ENCODE data around the gene PCED1B.
A peak's percentile ranks its signal among the peaks of the same experiment; 100 is the strongest.
"Not testable (repeated sequence)": the region's sequence is repeated elsewhere in the genome, so short reads cannot be mapped to it uniquely, and the experiment has no call there.

PCED1B gene, protein sequence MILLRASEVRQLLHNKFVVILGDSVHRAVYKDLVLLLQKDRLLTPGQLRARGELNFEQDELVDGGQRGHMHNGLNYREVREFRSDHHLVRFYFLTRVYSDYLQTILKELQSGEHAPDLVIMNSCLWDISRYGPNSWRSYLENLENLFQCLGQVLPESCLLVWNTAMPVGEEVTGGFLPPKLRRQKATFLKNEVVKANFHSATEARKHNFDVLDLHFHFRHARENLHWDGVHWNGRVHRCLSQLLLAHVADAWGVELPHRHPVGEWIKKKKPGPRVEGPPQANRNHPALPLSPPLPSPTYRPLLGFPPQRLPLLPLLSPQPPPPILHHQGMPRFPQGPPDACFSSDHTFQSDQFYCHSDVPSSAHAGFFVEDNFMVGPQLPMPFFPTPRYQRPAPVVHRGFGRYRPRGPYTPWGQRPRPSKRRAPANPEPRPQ

DNA sequence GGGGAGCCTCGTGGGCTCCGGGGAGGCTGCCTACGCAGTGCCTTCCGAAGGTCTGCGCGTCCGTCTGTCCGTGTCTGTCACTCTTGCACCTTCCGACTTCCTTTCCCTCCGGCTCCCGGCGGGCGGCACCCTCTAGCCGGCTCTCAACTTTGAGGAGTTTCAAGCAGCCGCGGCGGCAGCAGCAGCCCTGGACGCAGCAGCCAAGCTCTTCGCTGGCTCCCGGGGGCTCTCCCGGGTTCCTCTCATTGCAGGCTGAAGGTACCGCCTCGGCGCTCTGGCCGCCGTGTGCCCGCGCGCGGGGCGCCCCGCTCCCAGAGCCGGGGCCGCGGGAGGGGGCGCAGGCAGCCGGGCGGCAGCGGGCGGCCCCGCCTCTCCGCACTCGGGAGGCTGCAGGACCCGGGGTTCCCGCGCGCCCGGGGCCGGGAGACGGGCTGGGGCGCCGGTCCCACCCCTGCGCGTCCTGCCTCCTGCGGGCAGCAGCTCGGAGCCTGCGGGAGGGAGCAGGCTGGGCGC is at the start of gene PCED1B, which contains the start of gene AMIGO2:
TSS of gene PCED1B (plus strand) at position 154 of the 513 bp plus-strand sequence. CDS start 155,443 bp downstream, outside the sequence.
TSS of gene AMIGO2 (minus strand) at position 492 of the 513 bp plus-strand sequence. CDS start 957 bp downstream, outside the sequence.
- peak; percentile 53 for DNase-seq (ENCODE audit: low spot score)

DNA sequence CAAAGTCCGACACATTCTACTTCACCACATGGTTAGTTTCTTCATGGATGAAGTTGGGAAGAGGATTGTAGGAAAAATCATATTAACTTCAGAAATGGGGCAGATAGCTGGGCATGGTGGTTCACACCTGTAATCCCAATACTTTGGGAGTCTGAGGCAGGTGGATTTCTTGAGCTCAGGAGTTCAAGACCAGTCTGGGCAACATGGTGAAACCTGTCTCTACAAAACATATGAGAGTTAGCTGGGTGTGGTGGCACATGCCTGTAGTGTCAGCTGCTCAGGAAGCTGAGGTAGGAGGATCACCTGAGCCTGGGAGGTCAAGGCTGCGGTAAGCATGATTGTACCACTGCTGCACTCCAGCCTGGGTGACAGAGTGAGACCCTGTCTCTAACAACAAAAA is 49.5 kb upstream of the PCED1B start:
- DNase-seq (ENCODE audit: low spot score): no peak

DNA sequence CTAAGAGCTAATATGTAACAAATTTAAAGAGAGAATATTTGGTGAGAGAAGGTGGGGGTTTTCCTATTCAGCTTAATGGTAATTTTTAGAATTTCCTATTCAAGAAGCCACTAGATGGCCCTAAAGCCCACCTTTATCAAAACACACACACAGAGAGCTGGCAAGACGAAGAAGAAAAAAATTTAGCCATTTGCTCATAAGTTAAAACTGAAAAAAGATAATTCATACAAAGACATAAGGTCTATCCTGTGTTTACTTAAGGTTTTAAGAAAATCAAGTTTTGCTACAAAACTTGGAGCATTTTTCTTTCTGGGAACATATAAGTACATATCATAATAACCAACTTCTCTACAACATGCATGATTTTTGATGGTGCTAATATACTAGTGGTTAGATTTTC is 46.8 kb upstream of the PCED1B start:
- DNase-seq (ENCODE audit: low spot score): peak; percentile 7

DNA sequence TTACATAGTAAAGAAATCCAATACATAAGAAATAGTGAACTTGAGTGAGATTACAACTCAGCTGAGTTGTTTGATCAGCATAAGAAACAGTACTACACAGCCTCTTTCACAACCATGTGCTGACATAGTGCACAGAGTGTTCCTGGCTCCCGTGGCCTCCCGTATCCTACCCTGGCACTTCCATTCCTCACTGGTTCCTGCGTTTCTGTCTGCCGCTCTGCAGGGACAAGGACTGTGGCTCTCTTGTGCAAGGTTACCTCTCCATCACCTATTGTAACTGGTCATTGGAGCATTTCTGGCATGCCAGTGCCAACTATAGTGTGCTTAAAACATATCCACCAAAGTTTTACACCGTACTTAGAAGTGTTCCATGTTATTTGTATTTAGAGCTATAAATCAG is 46.3 kb upstream of the PCED1B start:
- DNase-seq (ENCODE audit: low spot score): no peak

DNA sequence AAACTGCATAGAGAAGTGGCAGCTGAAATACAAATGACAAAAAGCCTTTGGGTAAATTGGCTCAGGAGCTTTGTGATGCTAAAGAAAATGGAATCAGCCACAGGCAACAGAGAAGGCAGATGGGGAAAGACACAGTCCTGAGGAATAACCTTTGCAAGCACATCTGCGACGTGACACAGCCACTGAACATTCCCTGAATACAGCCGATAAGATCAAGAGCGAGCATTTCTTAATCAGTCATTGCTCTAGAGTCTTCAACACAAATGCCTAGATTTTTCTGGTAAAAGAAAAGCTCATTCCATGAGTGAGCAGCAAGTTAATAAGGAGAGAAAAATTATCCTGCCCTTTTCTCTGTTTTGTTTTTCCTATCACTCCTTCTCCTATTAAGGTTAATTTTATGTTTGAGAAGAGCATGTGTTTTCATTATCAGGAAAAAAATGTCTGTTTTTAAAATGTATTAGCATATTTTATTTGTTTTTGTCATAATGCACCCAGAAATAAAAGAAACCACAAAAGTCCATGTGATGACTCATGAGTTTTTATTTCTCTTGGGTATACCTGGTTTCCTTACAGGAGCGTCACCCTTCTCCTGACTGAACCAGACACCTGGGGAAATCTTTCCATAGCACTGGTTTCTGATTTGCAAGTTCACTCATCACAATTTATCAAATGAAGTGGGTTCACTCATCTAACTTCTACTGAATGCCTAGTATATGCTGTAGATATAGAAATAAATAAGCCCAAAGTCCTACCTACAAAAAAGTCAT is 45.4 kb upstream of the PCED1B start:
- DNase-seq (ENCODE audit: low spot score): no peak

DNA sequence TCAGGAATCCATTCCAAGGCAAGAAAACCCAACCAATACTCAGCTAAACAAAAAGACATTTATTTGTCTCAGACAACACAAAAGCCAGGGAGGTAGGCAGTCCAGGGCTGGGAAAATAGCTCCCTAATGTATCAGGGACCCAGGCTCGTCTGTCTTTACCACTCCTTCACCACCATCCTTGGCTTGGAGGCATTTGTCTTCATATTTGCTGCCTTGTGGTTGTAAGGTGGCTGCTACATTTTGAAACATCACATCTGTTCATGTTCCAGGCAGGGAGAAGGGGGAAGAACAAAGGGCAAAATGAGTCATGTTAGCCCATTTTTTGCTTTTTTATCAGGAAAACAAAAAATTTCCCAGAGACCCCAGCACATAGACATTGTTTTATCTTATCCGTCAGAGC is 44.8 kb upstream of the PCED1B start:
- DNase-seq (ENCODE audit: low spot score): no peak

DNA sequence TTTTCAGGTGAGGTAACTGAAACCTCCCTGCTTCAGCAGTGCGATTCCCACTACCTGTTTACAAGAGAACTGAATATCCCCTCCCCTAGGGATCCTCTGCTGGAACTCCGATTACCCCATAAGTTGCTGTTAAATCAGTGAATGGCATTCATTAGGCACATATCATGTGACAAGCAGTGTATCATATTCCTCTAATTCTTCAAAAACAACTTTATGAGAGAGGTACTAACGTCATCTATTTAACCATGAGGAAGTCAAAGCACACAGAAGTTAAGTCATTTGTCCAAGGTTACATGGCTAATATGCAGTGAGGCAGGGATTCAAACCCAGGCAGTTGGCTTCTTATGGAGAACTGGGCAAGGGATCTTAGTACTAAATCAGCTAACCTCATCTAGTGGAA is 43.9 kb upstream of the PCED1B start:
- DNase-seq (ENCODE audit: low spot score): no peak

DNA sequence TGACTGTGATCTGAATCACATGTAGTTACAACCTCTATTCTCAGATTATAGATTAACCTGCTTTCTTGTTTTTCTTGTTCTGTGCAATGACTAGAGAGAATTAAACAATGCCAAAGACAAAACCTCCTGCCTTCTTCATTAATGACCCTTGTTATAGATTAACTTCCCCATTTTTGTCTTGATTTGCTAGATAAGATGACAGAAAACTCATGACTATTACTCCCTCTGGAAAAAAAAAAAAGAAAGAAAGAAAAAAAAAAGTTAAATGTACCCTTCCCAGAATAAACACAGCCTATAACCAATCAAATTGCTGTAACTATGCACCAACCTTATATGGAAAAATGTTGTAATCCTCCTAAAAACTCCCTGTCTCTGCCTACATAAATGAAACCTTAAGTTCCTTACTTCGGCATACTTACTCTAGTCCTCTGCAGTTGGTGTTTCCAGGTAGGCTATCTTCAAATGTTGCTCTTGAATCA is 41.1 kb upstream of the PCED1B start:
- DNase-seq (ENCODE audit: low spot score): no peak

DNA sequence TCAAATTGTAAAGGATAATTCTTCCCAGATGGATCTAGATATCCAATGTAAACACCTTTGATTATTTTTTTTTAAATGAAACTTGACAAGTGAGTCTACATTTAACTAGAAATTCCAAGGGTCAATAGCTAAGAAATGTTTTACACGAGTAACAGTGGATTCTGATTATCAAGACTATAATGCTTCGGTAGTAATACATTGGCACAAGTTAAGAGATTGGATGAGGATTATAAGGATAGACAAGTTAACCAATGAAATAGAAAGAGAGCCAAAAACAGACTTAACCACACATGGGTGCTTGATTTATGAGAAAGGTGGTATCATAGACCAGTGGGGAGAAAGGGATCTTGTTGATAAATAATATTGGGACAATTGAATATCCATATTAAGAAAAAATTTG is 40.3 kb upstream of the PCED1B start:
- no peak for DNase-seq (ENCODE audit: low spot score)

DNA sequence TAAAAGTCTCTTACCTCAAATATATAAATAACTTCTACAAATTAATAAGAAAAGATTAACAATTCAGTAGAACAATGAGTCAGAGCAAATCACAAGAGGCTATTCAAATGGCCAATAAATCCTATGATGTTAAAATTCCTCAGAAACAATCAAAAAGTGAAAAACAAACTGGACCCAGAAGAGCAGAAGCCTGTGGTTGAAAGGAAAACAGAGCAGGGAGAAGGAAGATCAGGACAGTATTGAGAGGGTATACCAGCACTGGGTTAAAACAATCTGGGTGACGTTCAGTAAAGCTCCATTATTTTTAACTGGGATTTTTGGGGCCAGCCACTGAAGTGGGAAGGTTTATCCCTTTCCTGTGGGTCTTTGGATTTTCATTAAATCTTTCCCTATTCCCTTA is 39.7 kb upstream of the PCED1B start:
- no peak for DNase-seq (ENCODE audit: low spot score)

DNA sequence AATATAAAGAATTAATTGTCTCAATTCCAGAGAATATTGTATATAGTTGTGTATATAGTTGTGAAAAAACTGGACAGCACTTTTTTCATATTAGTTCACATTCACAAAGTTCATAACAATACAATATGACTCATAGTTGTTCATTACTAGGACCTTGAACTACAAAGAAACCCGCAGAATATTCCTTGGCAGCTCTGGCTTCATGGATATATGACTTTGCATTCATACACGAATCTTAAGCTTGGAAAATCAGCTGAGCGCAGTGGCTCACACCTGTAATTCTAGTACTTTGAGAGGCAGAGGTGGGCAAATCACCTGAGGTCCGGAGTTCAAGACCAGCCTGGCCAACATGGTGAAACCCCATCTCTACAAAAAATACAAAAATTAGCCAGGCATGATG is 38.1 kb upstream of the PCED1B start:
- no peak for DNase-seq (ENCODE audit: low spot score)

DNA sequence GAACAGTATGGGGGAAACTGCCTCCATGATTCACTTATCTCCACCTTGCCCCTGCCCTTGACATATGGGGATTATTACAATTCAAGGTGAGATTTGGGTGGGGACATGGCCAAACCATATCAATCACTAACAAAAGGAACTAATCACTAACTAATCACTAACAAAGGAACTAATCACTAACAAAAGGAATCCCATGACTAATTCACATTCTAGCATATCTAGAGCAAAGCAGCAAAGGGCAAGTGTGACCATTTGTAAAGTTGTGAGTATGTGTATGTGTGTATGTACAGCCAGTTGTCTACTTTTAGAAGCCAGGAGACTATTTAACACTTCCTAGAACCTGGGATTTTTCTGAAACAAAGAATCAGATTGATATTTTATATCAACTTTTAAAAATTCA is 30.9 kb upstream of the PCED1B start:
- no peak for DNase-seq (ENCODE audit: low spot score)

DNA sequence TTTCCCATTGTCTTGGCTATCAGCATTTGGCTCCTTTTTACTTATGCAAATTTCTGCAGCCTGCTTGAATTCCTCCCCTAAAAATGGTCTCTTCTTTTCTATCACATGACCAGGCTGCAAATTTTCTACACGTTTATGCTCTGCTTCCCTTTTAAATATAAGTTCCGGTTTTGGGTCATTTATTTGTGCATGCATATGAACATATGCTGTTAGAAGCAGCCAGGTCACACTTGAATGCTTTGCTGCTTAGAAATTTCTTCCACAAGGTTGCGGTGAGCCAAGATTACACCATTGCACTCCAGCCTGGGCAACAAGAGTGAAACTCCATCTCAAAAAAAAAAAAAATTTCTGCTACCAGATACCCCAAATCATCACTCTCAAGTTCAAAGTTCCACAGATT is 28.1 kb upstream of the PCED1B start:
- not testable (repeated sequence) for DNase-seq (ENCODE audit: low spot score)

DNA sequence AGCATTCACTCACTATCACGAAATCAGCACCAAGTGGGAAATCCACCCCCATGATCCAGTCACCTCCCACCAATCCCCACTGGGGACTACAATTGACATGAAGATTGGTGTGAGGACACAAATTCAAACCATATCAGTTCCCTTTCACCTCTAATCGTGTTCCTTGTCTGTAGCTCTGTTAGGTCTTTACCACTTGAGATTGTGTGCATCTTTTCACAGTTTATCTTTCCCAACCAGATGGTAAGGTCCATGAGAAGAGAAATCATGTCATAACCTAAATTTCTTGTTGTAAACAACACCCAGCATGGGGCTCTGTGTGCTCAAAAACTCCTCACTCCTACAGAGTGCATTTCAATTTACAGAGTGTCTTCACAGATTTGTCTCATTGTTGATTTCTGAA is 27.1 kb upstream of the PCED1B start:
- no peak for DNase-seq (ENCODE audit: low spot score)

DNA sequence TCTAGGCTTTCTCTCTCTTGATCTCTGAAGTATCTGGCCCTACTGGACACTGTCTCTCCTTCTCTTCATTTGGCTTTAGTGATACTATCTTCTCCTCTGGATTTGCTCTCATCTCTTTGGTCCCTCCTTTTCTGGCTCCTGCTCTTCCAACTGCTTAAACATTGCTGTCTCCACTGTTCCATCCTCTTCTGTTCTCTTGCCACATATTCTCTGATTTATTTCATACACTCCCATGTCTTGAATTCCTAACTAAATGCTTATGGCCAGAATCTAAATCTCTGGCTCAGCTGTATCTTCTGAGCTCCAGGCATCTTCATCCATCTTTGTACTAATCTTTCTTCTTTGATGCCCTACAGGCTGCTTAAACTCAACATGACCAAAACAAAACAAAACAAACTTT is 25.5 kb upstream of the PCED1B start:
- no peak for DNase-seq (ENCODE audit: low spot score)

DNA sequence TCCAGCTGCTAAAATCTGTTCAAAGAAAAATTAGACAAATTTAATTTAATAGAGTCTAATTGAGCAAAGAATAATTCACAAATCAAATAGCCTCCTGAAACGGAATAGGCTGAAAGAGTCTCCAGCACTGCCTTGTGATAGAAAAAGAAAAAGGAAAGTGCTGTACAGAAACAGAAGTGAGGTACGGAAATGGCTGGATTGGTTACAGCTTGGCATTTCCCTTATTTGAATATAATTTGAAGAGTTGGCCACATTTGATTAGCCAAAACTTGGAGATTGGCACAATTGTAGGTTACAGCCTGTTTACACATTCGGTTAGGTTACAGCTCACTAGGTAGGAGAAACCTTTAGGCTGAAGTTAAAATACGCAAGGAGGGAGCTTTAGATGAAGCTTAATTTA is 24.8 kb upstream of the PCED1B start:
- no peak for DNase-seq (ENCODE audit: low spot score)

DNA sequence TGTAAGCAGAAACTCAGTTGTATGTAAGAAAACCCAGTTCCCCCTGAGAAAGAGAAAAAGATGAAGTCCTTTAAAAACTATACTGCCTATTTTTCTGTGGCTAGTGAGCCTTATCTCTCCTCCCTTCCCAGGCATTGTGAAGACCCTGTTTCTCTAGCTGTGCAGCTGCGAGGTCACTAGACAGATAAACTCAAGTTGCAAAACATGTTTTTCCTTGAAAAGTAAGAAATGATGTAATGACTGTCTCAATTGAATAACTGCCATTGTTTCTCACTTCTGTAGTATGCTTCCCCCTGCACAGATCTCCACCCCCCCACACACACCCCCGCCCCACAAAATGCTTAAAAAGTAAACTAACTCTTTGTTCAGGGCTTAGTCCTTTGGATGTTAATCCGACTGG is 23.6 kb upstream of the PCED1B start:
- not testable (repeated sequence) for DNase-seq (ENCODE audit: low spot score)

DNA sequence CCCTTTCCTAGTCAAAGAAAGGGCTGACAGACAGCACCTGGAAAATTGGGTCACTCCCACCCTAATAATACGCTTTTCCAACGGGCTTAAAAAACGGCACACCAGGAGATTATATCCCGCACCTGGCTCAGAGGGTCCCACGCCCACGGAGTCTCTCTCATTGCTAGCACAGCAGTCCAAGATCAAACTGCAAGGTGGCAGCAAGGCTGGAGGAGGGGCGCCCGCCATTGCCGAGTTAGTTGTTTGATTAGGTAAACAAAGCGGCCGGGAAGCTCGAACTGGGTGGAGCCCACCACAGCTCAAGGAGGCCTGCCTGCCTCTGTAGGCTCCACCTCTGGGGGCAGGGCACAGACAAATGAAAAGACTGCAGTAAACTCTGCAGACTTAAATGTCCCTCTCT is 22.5 kb upstream of the PCED1B start:
- not testable (repeated sequence) for DNase-seq (ENCODE audit: low spot score)

DNA sequence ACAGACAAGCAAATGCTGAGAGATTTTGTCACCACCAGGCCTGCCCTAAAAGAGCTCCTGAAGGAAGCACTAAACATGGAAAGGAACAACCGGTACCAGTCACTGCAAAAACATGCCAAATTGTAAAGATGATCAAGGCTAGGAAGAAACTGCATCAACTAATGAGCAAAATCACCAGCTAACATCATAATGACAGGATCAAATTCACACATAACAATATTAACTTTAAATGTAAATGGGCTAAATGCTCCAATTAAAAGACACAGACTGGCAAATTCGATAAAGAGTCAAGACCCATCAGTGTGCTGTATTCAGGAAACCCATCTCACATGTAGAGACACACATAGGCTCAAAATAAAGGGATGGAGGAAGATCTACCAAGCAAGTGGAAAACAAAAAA is 20.8 kb upstream of the PCED1B start:
- DNase-seq (ENCODE audit: low spot score): not testable (repeated sequence)

DNA sequence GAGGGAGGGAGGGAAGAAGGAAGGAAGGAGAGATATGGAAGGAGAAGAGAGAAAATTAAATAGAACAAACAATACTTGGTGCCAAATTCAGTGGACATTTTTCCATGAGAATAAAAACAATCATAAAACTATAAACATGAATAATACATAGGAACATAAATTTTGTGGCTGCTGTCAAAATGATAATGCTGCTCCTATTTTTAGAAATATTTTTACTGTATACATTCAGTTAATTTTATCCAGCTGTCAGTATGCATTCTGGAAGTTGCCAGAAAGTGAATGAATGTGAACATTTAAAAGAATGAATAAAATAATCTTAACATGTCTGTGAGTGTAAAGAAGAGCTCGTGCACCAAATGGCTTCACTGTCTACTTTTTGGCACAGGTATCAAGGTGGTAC is 13.9 kb upstream of the PCED1B start:
- no peak for DNase-seq (ENCODE audit: low spot score)

DNA sequence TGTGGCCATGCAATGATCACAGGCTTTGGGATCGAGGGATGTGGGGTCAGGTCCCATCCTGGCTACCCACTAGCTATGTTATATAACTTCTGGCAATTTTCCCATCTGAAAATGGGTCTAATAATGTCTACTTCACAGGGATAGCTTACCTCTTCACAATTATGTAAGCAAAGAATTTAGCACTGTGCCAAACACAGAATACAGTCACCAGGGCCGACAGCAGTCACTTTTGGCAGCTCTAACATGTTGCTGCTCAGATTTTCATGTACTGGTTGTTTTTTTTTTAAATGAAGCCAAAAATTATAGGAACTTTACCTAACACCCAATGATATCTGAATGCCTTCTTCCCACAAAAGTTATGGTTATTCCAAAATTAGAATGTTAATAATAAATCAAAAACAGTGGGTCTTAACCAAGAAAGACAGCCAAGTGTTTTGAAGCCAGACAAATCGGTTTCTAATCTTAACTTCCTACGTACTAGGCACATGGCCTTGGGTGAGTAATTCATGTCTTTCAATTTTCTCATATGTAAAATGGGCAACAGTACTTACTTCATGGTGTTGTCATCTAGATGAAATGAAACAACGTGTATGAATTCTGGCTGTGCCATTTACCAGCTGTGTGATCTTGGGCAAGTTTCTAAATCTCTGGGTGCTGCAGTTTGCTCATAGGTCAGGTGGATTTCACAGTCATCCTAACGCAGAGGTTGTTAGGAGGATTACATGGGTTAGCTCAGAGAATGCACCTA is 13.0 kb upstream of the PCED1B start:
- DNase-seq (ENCODE audit: low spot score): no peak

DNA sequence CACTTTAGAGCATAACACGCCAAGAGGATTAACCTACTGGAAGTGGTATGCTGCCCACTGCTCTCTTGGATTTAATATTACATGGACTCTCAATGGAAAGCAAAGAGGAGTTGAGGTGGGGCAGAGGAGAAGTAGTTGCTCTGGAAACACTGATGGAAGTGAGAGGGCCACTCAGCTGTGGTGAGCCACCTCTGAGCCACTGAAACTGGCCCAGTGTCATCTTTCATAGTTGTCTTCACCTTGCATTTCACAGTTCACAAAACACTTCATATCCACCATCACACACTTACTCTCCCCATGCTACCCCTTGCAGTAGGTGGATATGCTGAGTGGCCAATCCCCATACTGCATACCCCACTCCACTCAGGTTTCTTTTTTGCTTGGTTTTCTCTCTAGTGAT is 12.2 kb upstream of the PCED1B start:
- no peak for DNase-seq (ENCODE audit: low spot score)
